Measurements from ENCODE around the gene ARVCF.
A peak's percentile ranks its signal among the peaks of the same experiment; 100 is the strongest.

Gene ARVCF

GRCh38 chr22:19951346-19951745 lies 65.3 kb downstream of the ARVCF start:
- no peaks in the 10 kb centered on the region for H3K9me2 ChIP-seq (replicated peaks; ENCODE audit: control insufficient read depth, low read length)
- H3F3A ChIP-seq (ENCODE audit: control insufficient read depth, insufficient read depth): no peaks in the 10 kb centered on the region; the same call in 1 of the 2 replicates
- peaks cover 44% of the 10 kb centered on the region for H3K79me2 ChIP-seq (ENCODE audit: control insufficient read depth, low read length)
- H4K20me1 ChIP-seq (ENCODE audit: control insufficient read depth, insufficient read depth, low read depth, low read length): no peaks in the 10 kb centered on the region
- H3K4me3 ChIP-seq (ENCODE audit: low read length): no peak overlapping the region
- no peak overlapping the region for H3K4me2 ChIP-seq (ENCODE audit: low read length)
- peaks cover 15% of the 10 kb centered on the region for H3K4me1 ChIP-seq (ENCODE audit: control insufficient read depth, low read length)
- H3K9me3 ChIP-seq (ENCODE audit: control insufficient read depth, insufficient read depth, low read length): no peaks in the 10 kb centered on the region
- no peaks in the 10 kb centered on the region for H3K27me3 ChIP-seq (ENCODE audit: control insufficient read depth, low read length)
- H3K27ac ChIP-seq (ENCODE audit: low read depth, low read length): no peak overlapping the region
- TF ChIP-seq CTCF (IDR thresholded peaks at IDR 0.05; ENCODE audit: low read depth, low read length, poor library complexity, severe bottlenecking) (no peak), EZH2phosphoT487 (IDR thresholded peaks at IDR 0.05; ENCODE audit: borderline replicate concordance, low read length) (no peak)
- H3K36me3 ChIP-seq (ENCODE audit: control insufficient read depth, low read length): peaks cover 35% of the 10 kb centered on the region

GRCh38 chr22:19948057-19948760 lies 68.4 kb downstream of the ARVCF start:
- no peaks in the 10 kb centered on the region for H4K20me1 ChIP-seq (ENCODE audit: control insufficient read depth, insufficient read depth, low read depth, low read length)
- H3K36me3 ChIP-seq (ENCODE audit: control insufficient read depth, low read length): peaks cover 50% of the 10 kb centered on the region
- TF ChIP-seq CTCF (IDR thresholded peaks at IDR 0.05; ENCODE audit: low read depth, low read length, poor library complexity, severe bottlenecking): no peak
- H3K9me2 ChIP-seq (replicated peaks; ENCODE audit: control insufficient read depth, low read length): no peaks in the 10 kb centered on the region
- no peak overlapping the region for H3K4me2 ChIP-seq (ENCODE audit: low read length)
- H3K27me3 ChIP-seq (ENCODE audit: control insufficient read depth, low read length): no peaks in the 10 kb centered on the region
- peaks cover 24% of the 10 kb centered on the region for H3K4me1 ChIP-seq (ENCODE audit: control insufficient read depth, low read length)
- peaks cover 13% of the 10 kb centered on the region; the same call in 1 of the 2 replicates for H3F3A ChIP-seq (ENCODE audit: control insufficient read depth, insufficient read depth)
- H3K4me3 ChIP-seq (ENCODE audit: low read length): no peak overlapping the region
- H3K9me3 ChIP-seq (ENCODE audit: control insufficient read depth, insufficient read depth, low read length): no peaks in the 10 kb centered on the region
- H3K27ac ChIP-seq (ENCODE audit: low read depth, low read length): no peak overlapping the region
- H3K79me2 ChIP-seq (ENCODE audit: control insufficient read depth, low read length): peaks cover 71% of the 10 kb centered on the region

GRCh38 chr22:19943082-19944026 lies 73.3 kb downstream of the ARVCF start:
- Histone ChIP-seq H3F3A (ENCODE audit: control insufficient read depth, insufficient read depth) (peaks cover 13% of the 10 kb centered on the region; the same call in 1 of the 2 replicates), H3K27me3 (ENCODE audit: control insufficient read depth, low read length) (no peaks in the 10 kb centered on the region), H3K79me2 (ENCODE audit: control insufficient read depth, low read length) (peaks cover 70% of the 10 kb centered on the region), H3K9me3 (ENCODE audit: control insufficient read depth, insufficient read depth, low read length) (no peaks in the 10 kb centered on the region), H3K36me3 (ENCODE audit: control insufficient read depth, low read length) (peaks cover 40% of the 10 kb centered on the region), H3K4me1 (ENCODE audit: control insufficient read depth, low read length) (peaks cover 45% of the 10 kb centered on the region), H3K4me2 (ENCODE audit: low read length) (peak overlapping the region; percentile 78), H4K20me1 (ENCODE audit: control insufficient read depth, insufficient read depth, low read depth, low read length) (no peaks in the 10 kb centered on the region), H3K9me2 (replicated peaks; ENCODE audit: control insufficient read depth, low read length) (no peaks in the 10 kb centered on the region), H3K4me3 (ENCODE audit: low read length) (peak overlapping the region; percentile 93), H3K27ac (ENCODE audit: low read depth, low read length) (peak overlapping the region; percentile 58)
- TF ChIP-seq EZH2phosphoT487 (IDR thresholded peaks at IDR 0.05; ENCODE audit: borderline replicate concordance, low read length): no peak
